Osteoblast (primary cell): ENCODE results near the gene FBLN5. TPM values are rescaled to one million over a fixed set of nuclear protein-coding genes. Genes with fewer than 3 reads are reported as not detected.
A peak's percentile ranks its signal among the peaks of the same experiment; 100 is the strongest.

ENCODE experiments used
- DNase-seq: peaks from one replicate; pipeline ENCODE4 v3.0.0; 2011; ENCODE audit warnings: low spot score, mixed read lengths; ENCODE audit not compliant: insufficient read length; ENCODE audit errors: missing footprints
- H2AFZ ChIP-seq: 2 replicates; pipeline ENCODE4 v1.6.0; 2011; ENCODE audit warnings: mild to moderate bottlenecking, low read length
- H3K27ac ChIP-seq: 2 replicates; pipeline ENCODE4 v1.5.1; 2011; ENCODE audit warnings: mild to moderate bottlenecking, low read depth, low read length, moderate library complexity
- H3K27me3 ChIP-seq: 2 replicates; pipeline ENCODE4 v1.6.0; 2012; ENCODE audit warnings: mild to moderate bottlenecking, control low read depth, inconsistent platforms, low read length, moderate library complexity; ENCODE audit not compliant: insufficient read depth
- H3K36me3 ChIP-seq: 2 replicates; pipeline ENCODE4 v1.5.1; 2011; ENCODE audit warnings: mild to moderate bottlenecking, low read length, control low read depth, moderate library complexity; ENCODE audit not compliant: insufficient read depth
- H3K4me1 ChIP-seq: 2 replicates; pipeline ENCODE4 v1.5.1; 2011; ENCODE audit warnings: mild to moderate bottlenecking, low read length, control low read depth, moderate library complexity; ENCODE audit not compliant: insufficient read depth
- H3K4me2 ChIP-seq: 2 replicates; pipeline ENCODE4 v1.6.0; 2011; ENCODE audit warnings: mild to moderate bottlenecking, low read length; ENCODE audit not compliant: insufficient read depth
- H3K4me3 ChIP-seq: fragments of 200-600 bp; sonication (generic); 3 replicates; pipeline ENCODE4 v1.5.1; 2012; ENCODE audit warnings: mild to moderate bottlenecking, low read length, inconsistent platforms; ENCODE audit not compliant: insufficient read depth
- H3K79me2 ChIP-seq: 2 replicates; pipeline ENCODE4 v1.6.0; 2012; ENCODE audit warnings: mild to moderate bottlenecking, low read length, control low read depth, inconsistent platforms; ENCODE audit not compliant: insufficient read depth
- H3K9me3 ChIP-seq: 2 replicates; pipeline ENCODE4 v1.5.1; 2011; ENCODE audit warnings: low read depth, low read length, control low read depth
- H4K20me1 ChIP-seq: 2 replicates; pipeline ENCODE4 v1.6.0; 2012; ENCODE audit warnings: mild to moderate bottlenecking, low read length, control low read depth; ENCODE audit not compliant: insufficient read depth
- total RNA-seq: library from RNA; depleted of rRNA; stranded (reverse); fragments of >200 nt; gene quantifications from 2 replicates; pipeline ENCODE4 v1.2.3, GENCODE V29; 2012
- TF ChIP-seq, protein P1 (sequence below): IDR thresholded peaks from 2 replicates; pipeline ENCODE4 v1.5.1; 2011; ENCODE audit warnings: mild to moderate bottlenecking, low read depth, low read length, moderate library complexity; ENCODE audit errors: extremely low read depth

The FBLN5 gene
- total RNA-seq, 1 donor = 22.1 TPM

- H3K27ac ChIP-seq = no peak overlapping the region
- no peak for DNase-seq
- no peak overlapping the region for H2AFZ ChIP-seq
- peaks cover 5% of the 10 kb centered on the region for H4K20me1 ChIP-seq
- no peaks in the 10 kb centered on the region for H3K9me3 ChIP-seq
- H3K79me2 ChIP-seq = no peaks in the 10 kb centered on the region
- H3K36me3 ChIP-seq = no peaks in the 10 kb centered on the region
- no peak overlapping the region for H3K4me2 ChIP-seq
- no peak overlapping the region for H3K4me3 ChIP-seq
- TF ChIP-seq, protein P1, sequence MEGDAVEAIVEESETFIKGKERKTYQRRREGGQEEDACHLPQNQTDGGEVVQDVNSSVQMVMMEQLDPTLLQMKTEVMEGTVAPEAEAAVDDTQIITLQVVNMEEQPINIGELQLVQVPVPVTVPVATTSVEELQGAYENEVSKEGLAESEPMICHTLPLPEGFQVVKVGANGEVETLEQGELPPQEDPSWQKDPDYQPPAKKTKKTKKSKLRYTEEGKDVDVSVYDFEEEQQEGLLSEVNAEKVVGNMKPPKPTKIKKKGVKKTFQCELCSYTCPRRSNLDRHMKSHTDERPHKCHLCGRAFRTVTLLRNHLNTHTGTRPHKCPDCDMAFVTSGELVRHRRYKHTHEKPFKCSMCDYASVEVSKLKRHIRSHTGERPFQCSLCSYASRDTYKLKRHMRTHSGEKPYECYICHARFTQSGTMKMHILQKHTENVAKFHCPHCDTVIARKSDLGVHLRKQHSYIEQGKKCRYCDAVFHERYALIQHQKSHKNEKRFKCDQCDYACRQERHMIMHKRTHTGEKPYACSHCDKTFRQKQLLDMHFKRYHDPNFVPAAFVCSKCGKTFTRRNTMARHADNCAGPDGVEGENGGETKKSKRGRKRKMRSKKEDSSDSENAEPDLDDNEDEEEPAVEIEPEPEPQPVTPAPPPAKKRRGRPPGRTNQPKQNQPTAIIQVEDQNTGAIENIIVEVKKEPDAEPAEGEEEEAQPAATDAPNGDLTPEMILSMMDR = no peak
- H3K4me1 ChIP-seq = peaks cover 17% of the 10 kb centered on the region
- H3K27me3 ChIP-seq = no peaks in the 10 kb centered on the region
Observed at GRCh38 chr14:91925001-91925726, 22.3 kb downstream of the FBLN5 start.

GRCh38 chr14:91920526-91920925 lies 27.0 kb downstream of the FBLN5 start:
- Histone ChIP-seq H3K27ac (no peak overlapping the region), H3K4me1 (peaks cover 15% of the 10 kb centered on the region), H3K36me3 (no peaks in the 10 kb centered on the region), H3K4me2 (no peak overlapping the region), H4K20me1 (peaks cover 2% of the 10 kb centered on the region), H2AFZ (no peak overlapping the region), H3K27me3 (no peaks in the 10 kb centered on the region), H3K79me2 (no peaks in the 10 kb centered on the region), H3K9me3 (no peaks in the 10 kb centered on the region), H3K4me3 (no peak overlapping the region)
- TF ChIP-seq, protein P1 = no peak
- DNase-seq = no peak

- Histone ChIP-seq H3K27ac (peak overlapping the region; percentile 34), H3K9me3 (no peaks in the 10 kb centered on the region), H3K4me3 (peak overlapping the region; percentile 13), H3K36me3 (no peaks in the 10 kb centered on the region), H3K4me2 (peak overlapping the region; percentile 47), H3K27me3 (no peaks in the 10 kb centered on the region), H2AFZ (peak overlapping the region; percentile 13), H3K4me1 (peaks cover 15% of the 10 kb centered on the region), H3K79me2 (no peaks in the 10 kb centered on the region), H4K20me1 (no peaks in the 10 kb centered on the region)
- peak; percentile 90 for DNase-seq
- TF ChIP-seq, protein P1 = no peak
Observed at GRCh38 chr14:91919814-91920213, 27.7 kb downstream of the FBLN5 start.

- Histone ChIP-seq H3K27me3 (no peaks in the 10 kb centered on the region), H4K20me1 (no peaks in the 10 kb centered on the region), H2AFZ (no peak overlapping the region), H3K4me1 (peaks cover 15% of the 10 kb centered on the region), H3K9me3 (no peaks in the 10 kb centered on the region), H3K4me3 (no peak overlapping the region), H3K4me2 (no peak overlapping the region), H3K36me3 (no peaks in the 10 kb centered on the region), H3K79me2 (no peaks in the 10 kb centered on the region), H3K27ac (no peak overlapping the region)
- DNase-seq = peak; percentile 39
- TF ChIP-seq, protein P1 = no peak
Observed at GRCh38 chr14:91918186-91918883, 29.2 kb downstream of the FBLN5 start.
